SK-N-SH (cell line): ENCODE results near the gene CDHR2. TPM values are rescaled to one million over a fixed set of nuclear protein-coding genes. Genes with fewer than 3 reads are reported as not detected.

ENCODE experiments used
- CTCF ChIA-PET: fragments of 300-600, 350-600 bp; formaldehyde crosslinking; extraction: SDS; loops from one replicate; lab custom pipeline; 2021; lab: Yijun Ruan, JAX
- POLR2A ChIA-PET: fragments of 350-600 bp; sonication (Branson Sonifier 250); formaldehyde crosslinking; extraction: SDS; loops from one replicate; lab custom pipeline; 2020; ENCODE audit warnings: antibody characterized with exemption, inconsistent platforms; lab: Yijun Ruan, JAX
- DNase-seq: peaks from one replicate; pipeline ENCODE4 v3.0.0; 2012
- H2AFZ ChIP-seq: fragments of 200-600 bp; sonication (generic); 2 replicates; pipeline ENCODE4 v1.8.1; 2016; ENCODE audit warnings: antibody characterized with exemption, mild to moderate bottlenecking, low read depth
- H3F3A ChIP-seq: fragments of 200-600 bp; sonication (generic); replicated peaks from 2 replicates; pipeline ENCODE3; 2016; ENCODE audit warnings: antibody characterized with exemption, mild to moderate bottlenecking; ENCODE audit not compliant: insufficient read depth
- H3K27ac ChIP-seq, 2 experiments: fragments of 200-500 bp in 1 of 2; fragments of 200-600 bp in 1 of 2; sonication (Bioruptor generic) in 1 of 2; sonication (generic), shearing (Covaris generic) in 1 of 2; 2 replicates each; pipeline versions ENCODE4 v1.5.1 to v1.6.1; 2014 to 2016; ENCODE audit warnings: low read depth in 2 of 2, inconsistent platforms in 1 of 2, low read length in 1 of 2, mild to moderate bottlenecking in 1 of 2, mixed read lengths in 1 of 2
- H3K27me3 ChIP-seq: fragments of 200-600 bp; sonication (generic), shearing (Covaris generic); 2 replicates; pipeline ENCODE4 v1.6.1; 2016; ENCODE audit warnings: mixed run types; ENCODE audit not compliant: insufficient read depth
- H3K36me3 ChIP-seq, 2 experiments: fragments of 200-500 bp in 1 of 2; fragments of 200-600 bp in 1 of 2; sonication (Bioruptor generic) in 1 of 2; sonication (generic) in 1 of 2; replicated peaks in 1 of 2; 2 replicates each; pipeline versions ENCODE3 to v1.5.1; 2014 to 2016; ENCODE audit warnings: low read length in 1 of 2, mild to moderate bottlenecking in 1 of 2; ENCODE audit not compliant: insufficient read depth in 2 of 2, control insufficient read depth in 1 of 2
- H3K4me1 ChIP-seq, 2 experiments: fragments of 200-500 bp in 1 of 2; fragments of 200-600 bp in 1 of 2; sonication (Bioruptor generic) in 1 of 2; sonication (generic), shearing (Covaris generic) in 1 of 2; 2 replicates each; pipeline versions ENCODE4 v1.5.1 to v1.6.1; 2014 to 2016; ENCODE audit warnings: low read depth in 1 of 2, low read length in 1 of 2, mixed run types in 1 of 2; ENCODE audit not compliant: insufficient read depth in 2 of 2, control insufficient read depth in 1 of 2
- H3K4me2 ChIP-seq: fragments of 200-600 bp; sonication (generic), shearing (Covaris generic); 2 replicates; pipeline ENCODE4 v1.6.1; 2017; ENCODE audit warnings: mixed run types
- H3K4me3 ChIP-seq, 2 experiments: fragments of 200-500 bp in 1 of 2; fragments of 200-600 bp in 1 of 2; sonication (Bioruptor generic) in 1 of 2; sonication (generic), shearing (Covaris generic) in 1 of 2; 2 replicates each; pipeline versions ENCODE4 v1.5.1 to v1.8.1; 2014 to 2016; ENCODE audit warnings: low read depth in 2 of 2, inconsistent platforms in 1 of 2, low read length in 1 of 2, mild to moderate bottlenecking in 1 of 2, mixed read lengths in 1 of 2, moderate library complexity in 1 of 2
- H3K79me2 ChIP-seq: fragments of 200-600 bp; sonication (generic); 2 replicates; pipeline ENCODE4 v1.8.1; 2017; ENCODE audit warnings: mild to moderate bottlenecking; ENCODE audit not compliant: insufficient read depth
- H3K9ac ChIP-seq: fragments of 200-600 bp; sonication (generic); 2 replicates; pipeline ENCODE4 v1.6.1; 2017; ENCODE audit warnings: mixed run types
- H3K9me2 ChIP-seq: fragments of 200-600 bp; sonication (generic); 2 replicates; pipeline ENCODE4 v1.6.1; 2017; ENCODE audit warnings: mixed run types
- H3K9me3 ChIP-seq: fragments of 200-600 bp; sonication (generic); 2 replicates; pipeline ENCODE4 v1.6.1; 2017; ENCODE audit warnings: mixed run types, mild to moderate bottlenecking, moderate library complexity
- H4K20me1 ChIP-seq: fragments of 200-600 bp; sonication (generic); 2 replicates; pipeline ENCODE4 v1.6.1; 2017; ENCODE audit warnings: mild to moderate bottlenecking, mixed run types; ENCODE audit not compliant: insufficient read depth
- EP300 ChIP-seq, 2 experiments: IDR thresholded peaks; 2 replicates each; pipeline versions ENCODE4 v1.4.0 to v1.6.1; 2012; ENCODE audit warnings: borderline replicate concordance in 1 of 2, low read depth in 1 of 2, low read length in 1 of 2
- GABPA ChIP-seq: IDR thresholded peaks from 2 replicates; pipeline ENCODE4 v1.4.0; 2012; ENCODE audit warnings: low read depth, mild to moderate bottlenecking
- GATA2 ChIP-seq: sonication (generic); formaldehyde crosslinking; IDR thresholded peaks from 2 replicates; pipeline ENCODE4 v1.5.0; 2020; ENCODE audit warnings: mild to moderate bottlenecking, missing genetic modification reagents
- MEF2A ChIP-seq: IDR thresholded peaks from 2 replicates; pipeline ENCODE4 v1.4.0; 2012; ENCODE audit warnings: low read depth, borderline replicate concordance
- RXRA ChIP-seq: IDR thresholded peaks from 2 replicates; pipeline ENCODE4 v1.4.0; 2012; ENCODE audit warnings: low read depth, mild to moderate bottlenecking, borderline replicate concordance
- SIN3A ChIP-seq: IDR thresholded peaks from 2 replicates; pipeline ENCODE4 v1.6.1; 2012; ENCODE audit warnings: low read depth, mild to moderate bottlenecking, low read length, moderate library complexity, borderline replicate concordance
- TAF1 ChIP-seq: IDR thresholded peaks from 2 replicates; pipeline ENCODE4 v1.6.1; 2012; ENCODE audit warnings: low read depth, mild to moderate bottlenecking, low read length, moderate library complexity, borderline replicate concordance
- TCF12 ChIP-seq: IDR thresholded peaks from 2 replicates; pipeline ENCODE4 v1.4.0; 2012
- YY1 ChIP-seq: IDR thresholded peaks from 2 replicates; pipeline ENCODE4 v1.4.0; 2012; ENCODE audit warnings: low read depth, mild to moderate bottlenecking
- WGBS: methylation state at CpG from one replicate; pipeline ENCODE4 v1.1.6; 2017; ENCODE audit warnings: low lambda C conversion rate; 5-methylcytosine and 5-hydroxymethylcytosine counted together
- polyA plus RNA-seq, 3 experiments: library from polyadenylated mRNA; depleted of rRNA; stranded (reverse); fragments of >200 nt; gene quantifications; 2 replicates each; pipeline ENCODE4 v1.2.3, GENCODE V29; 2012

CDHR2 gene
- polyA plus RNA-seq, 1 of the 3 experiments (the other 2 are of a cell fraction): not detected

- Histone ChIP-seq H3K4me1 (peaks cover 10 to 23% of the 10 kb centered on the region in 2 experiments; a peak in 3 of 4 replicates), H4K20me1 (peaks cover under 1% of the 10 kb centered on the region; the same call in 1 of the 2 replicates), H2AFZ (no peak overlapping the region), H3K27ac (no peak overlapping the region), H3K9me3 (no peaks in the 10 kb centered on the region), H3K4me3 (no peak overlapping the region), H3K9ac (no peak overlapping the region), H3K27me3 (no peaks in the 10 kb centered on the region), H3K9me2 (no peaks in the 10 kb centered on the region), H3F3A (no peaks in the 10 kb centered on the region), H3K79me2 (peaks cover 12% of the 10 kb centered on the region), H3K36me3 (no peaks in the 10 kb centered on the region), H3K4me2 (no peak overlapping the region)
- CTCF ChIA-PET: interaction anchor here (6.0 kb wide), 1 partner anchor 124 kb away, joined by 28 read pairs; the partner anchor contains the start of gene CLTB
- POLR2A ChIA-PET: no interaction called here
- WGBS: 87% methylated on average over 5 of the region's 8 CpGs
- no peak for TF ChIP-seq RXRA
- no peak for DNase-seq
Measured at GRCh38 chr5:176540476-176540899, 8.7 kb upstream of the CDHR2 start.

DNA sequence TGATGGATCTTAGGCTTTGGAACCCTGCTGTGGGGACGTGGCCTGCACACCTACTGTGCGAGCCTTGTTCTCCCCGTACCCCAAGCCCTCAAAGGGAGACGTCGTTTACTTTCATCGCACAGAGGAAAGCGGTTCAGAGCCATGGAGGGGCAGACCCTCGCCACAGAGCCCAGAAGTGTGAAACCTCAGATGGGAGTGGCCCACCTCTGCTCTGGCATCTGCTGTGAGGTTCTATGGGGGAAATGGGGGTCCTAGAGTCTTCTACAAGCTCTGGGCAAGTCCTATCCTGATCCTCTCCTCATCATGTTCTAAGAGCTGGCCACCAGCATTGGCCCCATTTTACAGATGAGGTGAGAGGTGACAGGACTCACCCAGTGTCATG, 8.2 kb upstream of the CDHR2 start:
- ChIA-PET CTCF (interaction anchor here (3.5 kb wide), 1 partner anchor 125 kb away, joined by 20 read pairs; the partner anchor contains the start of gene CLTB), POLR2A (no interaction called here)
- no peak for TF ChIP-seq MEF2A

DNA sequence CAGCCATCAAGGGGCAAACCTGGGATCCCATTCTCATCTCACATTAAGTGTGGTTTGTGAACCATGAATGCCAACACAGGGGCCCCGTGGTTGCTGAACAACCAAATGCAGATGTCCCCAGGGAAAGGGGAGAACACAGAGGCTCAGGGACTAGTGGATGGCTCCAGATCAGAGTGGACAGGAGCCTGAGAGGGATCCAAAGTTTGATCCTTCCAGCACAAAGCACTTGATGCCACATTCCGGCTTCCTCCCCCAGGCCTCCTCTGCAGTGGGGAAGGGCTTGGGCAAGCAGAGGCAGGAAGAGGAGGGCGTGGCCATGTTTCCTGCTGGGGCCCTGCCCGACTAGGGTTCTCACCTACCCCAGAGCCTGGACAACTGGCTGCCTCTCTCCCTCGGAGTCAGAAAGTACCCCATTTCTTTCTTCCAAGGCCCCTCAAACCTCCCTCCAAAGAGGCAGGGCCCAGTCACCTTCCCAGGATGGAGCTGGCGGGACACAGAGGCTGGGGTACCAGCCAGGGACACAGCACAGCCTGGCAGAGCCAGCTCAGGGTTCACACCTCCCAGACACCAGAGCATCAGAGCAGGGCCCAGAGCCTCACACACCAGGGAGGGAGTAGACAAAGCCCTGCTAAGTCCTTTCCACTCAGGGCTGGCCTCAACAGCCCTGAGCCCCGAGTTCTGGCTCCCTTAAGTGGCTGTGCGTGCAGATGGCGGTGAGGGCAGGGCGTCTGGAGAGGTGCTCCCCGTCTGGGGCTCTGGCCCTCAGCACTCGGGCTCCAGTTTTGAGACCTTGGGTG, 7.6 kb upstream of the CDHR2 start:
- POLR2A ChIA-PET: no interaction called here
- no peaks in the 10 kb centered on the region for H4K20me1 ChIP-seq
- H3K27ac ChIP-seq: no peak overlapping the region
- DNase-seq: no peak
- H3K36me3 ChIP-seq: no peaks in the 10 kb centered on the region
- H3K9me2 ChIP-seq: no peaks in the 10 kb centered on the region
- H3K9ac ChIP-seq: no peak overlapping the region
- H3K4me1 ChIP-seq: peaks cover 10 to 19% of the 10 kb centered on the region in 2 experiments; a peak in 3 of 4 replicates
- no peaks in the 10 kb centered on the region for H3F3A ChIP-seq
- TF ChIP-seq EP300 (IDR thresholded peaks at IDR 0.05; ENCODE audit: borderline replicate concordance in 1 of 2, low read depth in 1 of 2, low read length in 1 of 2) (no peak), YY1 (no peak), GABPA (no peak), TCF12 (no peak), GATA2 (CRISPR knock-in tag) (no peak), TAF1 (no peak), SIN3A (no peak)
- CTCF ChIA-PET: interaction anchor here (0.9 to 3.5 kb wide), 5 partner anchors 32 to 125 kb away, joined by 3 to 20 read pairs (median 4); partner anchors contain the start of gene CLTB
- WGBS: 72% methylated on average over 5 of the region's 12 CpGs
- H3K4me3 ChIP-seq: no peak overlapping the region
- H2AFZ ChIP-seq: no peak overlapping the region
- H3K27me3 ChIP-seq: no peaks in the 10 kb centered on the region
- peak overlapping the region; percentile 94; the same call in 1 of the 2 replicates for H3K4me2 ChIP-seq
- peaks cover 2% of the 10 kb centered on the region; the same call in 1 of the 2 replicates for H3K79me2 ChIP-seq
- H3K9me3 ChIP-seq: no peaks in the 10 kb centered on the region

More for the DNA sequence above, 8.2 kb upstream of the CDHR2 start:
- Histone ChIP-seq H3K79me2 (peaks cover 8% of the 10 kb centered on the region), H3K4me3 (no peak overlapping the region), H3K4me1 (peaks cover 10 to 19% of the 10 kb centered on the region in 2 experiments; a peak in 3 of 4 replicates), H3K9me2 (no peaks in the 10 kb centered on the region), H3K27me3 (no peaks in the 10 kb centered on the region), H3K4me2 (no peak overlapping the region), H3K9me3 (no peaks in the 10 kb centered on the region), H3K27ac (no peak overlapping the region), H4K20me1 (no peaks in the 10 kb centered on the region), H3K36me3 (no peaks in the 10 kb centered on the region), H3F3A (no peaks in the 10 kb centered on the region), H3K9ac (no peak overlapping the region), H2AFZ (no peak overlapping the region)
- WGBS: 94% methylated on average over 8 of the region's 8 CpGs
- DNase-seq: no peak
